Colonic mucosa (tissue), 4 donors: Measurements from ENCODE around the gene HSFX3. TPM values are rescaled to one million over a fixed set of nuclear protein-coding genes. Genes with fewer than 3 reads are reported as not detected.
"Not testable (repeated sequence)": the region's sequence is repeated elsewhere in the genome, so short reads cannot be mapped to it uniquely, and the experiment has no call there.

ENCODE experiments used
- DNase-seq: peaks from one replicate; pipeline ENCODE4 v3.0.0-alpha.2; 2020
- H3K27ac ChIP-seq: fragments of 200-600 bp; one replicate; pipeline ENCODE4 v1.8.0; 2021
- H3K27me3 ChIP-seq: fragments of 200-600 bp; one replicate; pipeline ENCODE4 v1.8.0; 2021
- H3K36me3 ChIP-seq: fragments of 200-600 bp; one replicate; pipeline ENCODE4 v1.8.0; 2021
- H3K4me1 ChIP-seq: fragments of 200-600 bp; one replicate; pipeline ENCODE4 v1.8.0; 2021; ENCODE audit warnings: mild to moderate bottlenecking
- H3K4me3 ChIP-seq: fragments of 200-600 bp; one replicate; pipeline ENCODE4 v1.8.0; 2021
- H3K9ac ChIP-seq, 2 donors: one replicate each; pipeline ENCODE4 v1.7.0; 2013; ENCODE audit warnings: control low read depth in 2 of 2, low read depth in 2 of 2, low read length in 2 of 2
- H3K9me3 ChIP-seq: fragments of 200-600 bp; one replicate; pipeline ENCODE4 v1.8.0; 2021
- CTCF ChIP-seq: fragments of 200-600 bp; IDR thresholded peaks from one replicate; pipeline ENCODE4 v1.8.0; 2022; ENCODE audit warnings: antibody characterized with exemption, mild to moderate bottlenecking
- intact Hi-C: fragments of 100-400 bp; cut with DNase I; formaldehyde crosslinking; loops from one replicate; pipeline ENCODE4 v1.14.1; 2022
- total RNA-seq, 2 donors: library from RNA; stranded (reverse); fragmentation: NEBNext Ultra II Directional in 1 of 2; extraction: Animal tissue kit (Norgen Biotek cat#: 25700) in 1 of 2; gene quantifications; one replicate each; pipeline ENCODE4 v1.2.1, GENCODE V29; 2021
- donor health status: healthy.
- donor health status: DM: no; HTN: no; CAD: no.
- donor health status: DM: no; HTN: no; CAD: no.

Gene HSFX3
- total RNA-seq, 2 donors from 2014 or later = not detected

GRCh38 chrX:149506349-149506748 is 43.4 kb downstream of the HSFX3 start:
- Histone ChIP-seq H3K36me3 (no peaks in the 10 kb centered on the region), H3K4me3 (no peak overlapping the region), H3K9me3 (no peaks in the 10 kb centered on the region), H3K27me3 (no peaks in the 10 kb centered on the region), H3K4me1 (no peaks in the 10 kb centered on the region), H3K9ac (no peak overlapping the region), H3K27ac (no peak overlapping the region)
- intact Hi-C loops = no loop called here
- TF ChIP-seq CTCF = no peak
- DNase-seq = no peak

GRCh38 chrX:149505671-149506070 is 44.1 kb downstream of the HSFX3 start:
- intact Hi-C loops = no loop called here
- H3K4me3 ChIP-seq = peak overlapping the region; percentile 41
- peak overlapping the region; percentile 71 for H3K27ac ChIP-seq
- H3K9me3 ChIP-seq = no peaks in the 10 kb centered on the region
- no peaks in the 10 kb centered on the region for H3K27me3 ChIP-seq
- H3K9ac ChIP-seq = peak overlapping the region in 1 of 2 donors; percentile 83
- H3K4me1 ChIP-seq = no peaks in the 10 kb centered on the region
- H3K36me3 ChIP-seq = no peaks in the 10 kb centered on the region
- no peak for TF ChIP-seq CTCF
- DNase-seq = no peak

- Histone ChIP-seq H3K9ac (peak within 1 kb of the TSS; percentile 72 to 83), H3K27ac (peak within 1 kb of the TSS; percentile 71), H3K9me3 (no peaks in the 10 kb centered on the region), H3K4me1 (no peaks in the 10 kb centered on the region), H3K36me3 (no peaks in the 10 kb centered on the region), H3K4me3 (peak within 1 kb of the TSS; percentile 41), H3K27me3 (no peaks in the 10 kb centered on the region)
- DNase-seq = peak; percentile 87
- TF ChIP-seq CTCF = no peak
- intact Hi-C loops = no loop called here
Observed at GRCh38 chrX:149504915-149505651, 44.6 kb downstream of the HSFX3 start, which contains the start of gene IDS. TSS of gene IDS (minus strand) at chrX:149505306. CDS start at chrX:149505137, 169 bp downstream.

- intact Hi-C loops = no loop called here
- Histone ChIP-seq H3K9me3 (no peaks in the 10 kb centered on the region), H3K27me3 (no peaks in the 10 kb centered on the region), H3K4me3 (peak overlapping the region; percentile 41), H3K36me3 (no peaks in the 10 kb centered on the region), H3K4me1 (no peaks in the 10 kb centered on the region), H3K9ac (peak overlapping the region; percentile 72 to 83), H3K27ac (peak overlapping the region; percentile 71)
- DNase-seq = no peak
- TF ChIP-seq CTCF = no peak
Observed at GRCh38 chrX:149504226-149504914, 45.4 kb downstream of the HSFX3 start.

GRCh38 chrX:149503446-149503845 is 46.3 kb downstream of the HSFX3 start:
- H3K36me3 ChIP-seq, H3K4me1 ChIP-seq, H3K4me3 ChIP-seq, H3K9me3 ChIP-seq, H3K27me3 ChIP-seq, DNase-seq, intact Hi-C loops, H3K9ac ChIP-seq, H3K27ac ChIP-seq: not testable (repeated sequence)

GRCh38 chrX:149502923-149503322 is 46.8 kb downstream of the HSFX3 start:
- intact Hi-C loops, H3K27ac ChIP-seq, H3K4me1 ChIP-seq, H3K36me3 ChIP-seq, DNase-seq, H3K4me3 ChIP-seq, H3K9ac ChIP-seq, H3K9me3 ChIP-seq, H3K27me3 ChIP-seq: not testable (repeated sequence)
